ENCODE results near the gene SPACA1.
"Not testable (repeated sequence)": the region's sequence is repeated elsewhere in the genome, so short reads cannot be mapped to it uniquely, and the experiment has no call there.

SPACA1 gene, protein sequence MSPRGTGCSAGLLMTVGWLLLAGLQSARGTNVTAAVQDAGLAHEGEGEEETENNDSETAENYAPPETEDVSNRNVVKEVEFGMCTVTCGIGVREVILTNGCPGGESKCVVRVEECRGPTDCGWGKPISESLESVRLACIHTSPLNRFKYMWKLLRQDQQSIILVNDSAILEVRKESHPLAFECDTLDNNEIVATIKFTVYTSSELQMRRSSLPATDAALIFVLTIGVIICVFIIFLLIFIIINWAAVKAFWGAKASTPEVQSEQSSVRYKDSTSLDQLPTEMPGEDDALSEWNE

DNA sequence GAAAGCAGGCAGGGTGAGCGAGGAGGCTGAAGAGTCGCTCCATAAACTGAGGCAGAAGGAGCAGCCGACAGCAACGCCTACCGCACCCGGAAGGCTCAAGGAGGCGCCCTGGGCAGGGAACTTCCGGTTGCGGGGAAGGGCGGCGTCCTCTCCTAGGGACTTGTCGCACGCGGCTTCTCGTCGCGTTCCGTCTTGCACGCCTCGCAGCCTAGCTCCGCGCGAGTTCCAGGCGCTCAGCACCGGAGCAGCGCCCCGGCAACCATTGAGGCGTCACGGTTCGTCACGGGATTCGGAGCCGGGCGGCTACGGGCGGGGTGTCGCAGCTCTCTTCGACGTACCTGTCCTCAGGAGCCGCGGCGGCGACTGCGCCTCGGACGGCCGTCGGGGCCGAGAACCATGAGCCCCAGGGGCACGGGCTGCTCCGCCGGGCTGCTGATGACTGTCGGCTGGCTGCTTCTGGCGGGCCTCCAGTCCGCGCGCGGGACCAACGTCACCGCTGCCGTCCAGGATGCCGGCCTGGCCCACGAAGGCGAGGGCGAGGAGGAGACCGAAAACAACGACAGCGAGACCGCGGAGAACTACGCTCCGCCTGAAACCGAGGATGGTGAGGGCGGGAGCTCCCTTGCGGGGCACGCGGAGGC is at the start of gene SPACA1:
SPACA1 (plus strand) TSS at position 332 of the 641 bp plus-strand sequence; CDS start at position 397, 65 bp downstream.
- DNase-seq (ENCODE audit: low spot score), result no peak

DNA sequence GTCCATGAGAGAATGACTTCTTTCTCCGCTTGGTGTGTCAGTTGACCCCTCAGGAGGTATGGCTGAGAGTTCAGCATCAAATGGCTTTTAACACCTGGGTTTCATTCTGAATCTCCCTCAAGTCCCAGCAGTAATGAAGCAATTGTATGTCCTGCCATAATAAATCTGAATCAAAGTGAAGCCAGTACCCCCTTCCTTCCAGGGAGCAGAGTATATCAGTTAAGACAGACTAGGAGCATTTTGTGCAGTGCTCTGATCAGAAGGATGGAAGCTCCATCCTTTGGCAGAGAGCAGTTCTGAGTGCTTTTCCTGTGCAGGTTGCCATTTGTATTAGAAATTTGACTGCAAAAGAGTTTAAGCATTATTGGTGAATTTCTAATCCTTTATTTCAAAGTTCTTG is 46.9 kb upstream of the SPACA1 start:
- no peak for DNase-seq (ENCODE audit: low spot score)

DNA sequence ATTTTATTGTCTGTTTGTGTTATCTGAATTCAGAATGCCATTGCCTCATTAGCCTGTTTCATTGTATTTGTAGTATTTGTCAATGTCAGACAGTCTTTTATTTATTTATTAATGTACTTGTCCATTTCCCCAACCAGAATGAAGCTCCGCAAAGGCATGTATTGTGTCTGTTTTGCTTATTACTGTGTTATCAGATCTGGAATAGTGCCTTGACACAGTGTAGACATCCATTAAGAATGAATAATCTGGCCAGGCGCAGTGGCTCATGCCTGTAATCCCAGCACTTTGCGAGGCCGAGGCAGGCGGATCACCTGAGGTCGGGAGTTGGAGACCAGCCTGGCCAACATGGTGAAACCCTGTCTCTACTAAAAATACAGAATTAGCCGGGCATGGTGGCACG is 46.4 kb upstream of the SPACA1 start:
- not testable (repeated sequence) for DNase-seq (ENCODE audit: low spot score)

DNA sequence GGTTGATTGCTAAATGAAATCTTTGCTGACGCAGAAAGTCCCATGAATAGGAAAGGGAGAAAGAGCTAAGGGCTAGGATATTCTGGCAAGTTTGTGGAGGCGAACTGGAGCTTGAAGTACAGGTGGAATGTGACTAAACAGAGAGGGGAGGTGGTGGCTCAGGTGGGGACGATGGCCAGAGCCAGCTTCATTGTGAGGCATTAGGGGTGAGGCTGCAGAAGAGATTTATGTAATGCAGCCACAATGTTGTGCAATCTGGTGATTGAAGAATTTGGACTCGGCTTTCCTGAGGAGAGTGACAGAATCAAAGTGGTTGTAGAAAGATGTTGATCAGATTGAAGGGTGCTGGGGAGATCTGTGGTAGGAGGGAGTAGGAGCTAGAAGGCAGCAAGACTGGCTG is 42.9 kb upstream of the SPACA1 start:
- no peak for DNase-seq (ENCODE audit: low spot score)

DNA sequence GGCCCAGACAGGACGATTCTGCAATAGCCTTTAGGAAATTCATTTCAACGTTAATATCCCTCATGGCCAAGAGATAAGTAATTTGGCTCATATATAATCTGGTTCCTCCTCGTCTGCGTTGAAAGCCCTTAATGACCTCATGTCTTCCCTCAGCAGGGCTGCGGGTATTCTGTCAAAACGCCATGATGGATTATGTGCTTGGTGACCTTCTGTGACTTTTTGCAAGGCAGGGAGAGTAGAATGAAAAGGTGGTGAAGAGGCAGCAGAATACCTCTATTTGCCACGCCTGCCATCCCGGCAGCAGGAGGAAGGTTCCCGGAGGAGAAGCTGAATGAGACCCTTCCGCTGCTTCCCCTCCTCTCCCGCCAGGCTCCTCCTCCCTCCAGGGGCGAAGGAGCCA is 41.1 kb upstream of the SPACA1 start:
- no peak for DNase-seq (ENCODE audit: low spot score)

DNA sequence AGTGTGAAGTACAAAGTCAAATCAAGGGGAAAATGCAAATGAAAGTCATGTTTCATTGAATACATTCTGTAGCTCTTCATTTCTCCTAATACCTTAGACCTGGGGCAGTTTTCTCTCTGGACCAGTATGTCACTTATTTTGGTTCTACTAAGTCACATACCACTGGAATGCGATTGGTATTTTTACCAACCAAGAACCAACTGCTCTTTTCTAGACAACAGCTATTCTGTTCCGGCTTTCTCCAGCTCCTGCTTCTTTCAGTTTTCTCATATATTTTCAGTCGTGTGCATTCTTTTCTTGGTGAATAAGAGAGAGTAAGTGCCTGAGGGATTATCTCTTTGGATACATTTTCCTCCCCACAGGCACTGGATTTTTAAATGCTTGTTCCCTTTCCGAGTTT is 39.2 kb upstream of the SPACA1 start:
- no peak for DNase-seq (ENCODE audit: low spot score)

DNA sequence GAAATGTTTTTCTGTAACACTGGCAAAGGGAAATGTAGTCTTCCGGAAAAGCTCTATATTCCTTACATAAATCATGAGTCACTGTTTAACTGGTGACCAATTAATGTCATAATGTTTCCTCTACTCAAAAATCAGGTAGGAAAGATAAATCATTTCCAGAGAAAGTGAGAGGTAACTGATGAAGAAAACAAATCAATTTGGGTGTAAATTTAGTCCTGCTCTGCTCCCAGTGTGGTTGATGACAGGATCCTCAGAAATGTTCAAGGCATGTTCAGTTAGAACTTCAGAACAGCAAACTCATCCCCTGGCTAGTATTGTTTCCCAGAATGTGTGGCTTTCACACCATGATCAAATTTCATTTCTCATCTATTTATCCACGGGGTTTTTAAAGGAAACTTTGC is 38.8 kb upstream of the SPACA1 start:
- no peak for DNase-seq (ENCODE audit: low spot score)

DNA sequence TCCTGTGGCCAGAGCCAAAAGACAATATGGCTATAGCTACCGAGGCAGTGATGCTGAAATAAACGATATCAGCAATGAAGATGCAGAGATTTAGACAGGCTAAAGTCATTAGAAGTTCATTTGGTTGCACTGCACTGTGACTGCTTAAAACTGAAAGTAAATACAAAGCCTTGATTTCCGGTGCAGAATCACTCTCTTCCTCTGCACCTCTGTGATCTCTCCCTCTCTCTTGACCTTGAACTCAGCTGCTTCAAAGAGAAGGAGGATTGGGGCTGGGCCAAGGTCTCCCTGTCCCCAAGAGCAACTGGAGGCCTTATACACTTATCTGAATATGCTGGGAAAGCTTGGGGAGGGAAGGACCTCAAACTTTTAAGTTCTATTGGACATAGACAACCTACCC is 34.6 kb upstream of the SPACA1 start:
- no peak for DNase-seq (ENCODE audit: low spot score)

DNA sequence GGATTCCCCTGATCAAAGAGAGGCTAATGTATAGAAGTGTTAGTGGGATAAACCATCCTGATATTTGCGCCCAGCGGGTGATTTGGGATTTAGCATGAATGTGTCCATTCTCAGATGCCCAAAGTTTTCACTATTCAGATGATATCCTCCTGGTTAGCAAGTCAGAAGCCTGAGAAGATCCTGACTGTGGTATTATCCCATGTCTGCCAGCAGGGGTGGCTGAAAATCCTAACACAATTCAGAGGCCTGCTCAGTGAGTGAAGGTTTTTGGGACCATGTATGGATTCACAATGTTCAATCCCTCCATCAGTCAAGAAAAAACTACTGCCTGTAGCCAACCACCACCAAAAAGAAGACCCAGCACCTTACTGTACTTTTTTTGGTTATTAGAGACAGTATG is 34.1 kb upstream of the SPACA1 start:
- peak; percentile 27 for DNase-seq (ENCODE audit: low spot score)

DNA sequence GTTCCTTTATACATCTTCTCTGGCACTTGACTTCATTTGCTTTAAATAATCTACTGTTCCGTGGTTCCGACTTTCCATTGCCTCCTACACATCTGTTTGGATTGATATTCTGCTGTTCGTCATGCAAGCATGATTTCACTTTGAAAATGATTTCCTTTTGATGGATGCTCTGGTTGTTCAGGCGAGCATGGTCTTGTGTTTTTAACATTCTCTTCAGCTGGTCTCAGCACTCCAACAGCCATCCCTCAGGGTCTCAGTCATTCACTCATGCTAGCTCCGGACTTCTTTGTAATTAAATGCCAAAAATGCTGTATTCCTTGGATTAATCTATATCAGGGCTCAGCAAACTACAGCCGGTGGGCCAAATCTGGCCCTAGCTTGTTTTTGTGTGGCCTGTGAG is 27.2 kb upstream of the SPACA1 start:
- DNase-seq (ENCODE audit: low spot score), result no peak

DNA sequence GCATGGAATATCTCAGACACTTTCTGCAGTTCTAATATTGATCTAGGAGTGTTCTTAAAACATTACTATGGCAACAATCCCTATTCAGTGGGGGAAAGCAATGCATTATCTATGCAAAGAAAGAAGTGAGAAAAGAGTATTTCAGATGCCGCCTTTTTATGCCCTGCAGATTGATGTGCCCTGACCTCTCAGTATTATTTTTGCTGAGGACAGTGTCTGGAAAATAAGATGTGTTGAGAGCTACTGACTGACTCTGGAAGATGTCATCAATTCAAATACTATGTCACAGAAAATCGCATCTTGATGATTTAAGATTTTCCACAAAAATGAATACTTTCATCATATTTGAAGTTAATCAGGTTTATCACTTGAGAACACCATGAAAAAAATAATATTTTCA is 22.9 kb upstream of the SPACA1 start:
- no peak for DNase-seq (ENCODE audit: low spot score)

DNA sequence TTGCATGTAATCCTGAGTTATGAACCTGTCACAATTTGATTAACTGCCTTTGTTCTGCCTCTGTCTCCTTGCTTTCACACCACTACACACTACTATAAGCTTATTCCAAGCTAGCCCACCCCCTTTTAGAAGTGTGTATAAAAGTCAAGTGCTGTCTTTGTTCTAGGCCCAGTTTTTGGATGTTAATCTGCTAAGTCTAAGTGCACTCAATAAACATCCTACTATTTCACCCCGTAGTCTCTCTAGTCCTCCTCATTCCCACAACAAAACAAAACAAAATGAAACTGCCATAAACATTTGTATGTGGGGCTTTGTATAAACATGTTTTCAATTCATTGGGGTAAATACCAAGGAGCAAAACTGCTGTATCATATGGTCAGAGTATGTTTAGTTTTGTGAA is 16.1 kb upstream of the SPACA1 start:
- no peak for DNase-seq (ENCODE audit: low spot score)

DNA sequence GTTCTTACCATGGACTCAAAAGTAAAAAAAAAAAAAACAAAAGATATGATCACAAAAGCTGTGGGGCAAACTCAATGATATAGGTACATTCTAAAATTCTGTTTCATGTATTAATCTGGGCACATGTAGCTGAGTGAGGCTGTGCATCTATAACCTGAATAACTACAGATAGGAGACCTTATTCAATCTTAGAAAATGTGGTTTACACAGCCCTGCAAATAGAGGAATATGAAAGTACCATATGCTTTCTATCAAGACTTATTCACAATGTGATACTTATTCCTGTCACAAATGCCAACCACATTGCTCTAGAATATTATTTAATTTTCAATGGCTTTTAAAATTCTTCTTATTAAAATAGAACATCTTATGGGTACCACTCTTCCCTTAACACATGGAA is 3.1 kb upstream of the SPACA1 start:
- no peak for DNase-seq (ENCODE audit: low spot score)

DNA sequence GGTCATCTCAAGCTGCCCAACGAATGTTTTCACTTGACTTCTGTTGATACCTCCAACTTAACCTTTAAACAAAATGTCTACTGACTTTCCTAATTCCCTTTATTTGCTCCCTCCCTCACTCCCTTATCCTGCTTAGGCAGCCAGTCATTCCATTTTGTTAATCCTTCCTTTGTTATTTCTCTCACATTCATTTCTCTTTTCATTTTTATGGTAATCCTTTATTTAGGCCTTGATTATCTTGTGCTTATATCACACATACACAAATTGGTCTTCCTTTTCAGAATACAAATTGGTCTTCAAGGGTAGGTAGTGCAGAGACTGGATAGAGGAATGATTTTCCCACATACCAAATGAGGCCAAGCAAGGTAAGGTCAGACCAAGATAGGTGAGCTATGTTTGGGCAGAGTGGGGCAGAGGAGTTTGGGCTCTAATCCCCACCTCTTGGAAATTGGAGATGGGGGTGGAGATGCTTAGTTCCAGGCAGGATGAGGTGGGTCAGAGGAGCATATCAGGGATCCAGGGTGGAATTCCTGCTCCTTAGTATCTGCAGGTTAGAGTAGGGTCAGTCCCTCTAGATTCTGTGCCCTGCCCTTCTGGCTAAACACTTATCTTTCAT is 2.0 kb upstream of the SPACA1 start:
- no peak for DNase-seq (ENCODE audit: low spot score)

DNA sequence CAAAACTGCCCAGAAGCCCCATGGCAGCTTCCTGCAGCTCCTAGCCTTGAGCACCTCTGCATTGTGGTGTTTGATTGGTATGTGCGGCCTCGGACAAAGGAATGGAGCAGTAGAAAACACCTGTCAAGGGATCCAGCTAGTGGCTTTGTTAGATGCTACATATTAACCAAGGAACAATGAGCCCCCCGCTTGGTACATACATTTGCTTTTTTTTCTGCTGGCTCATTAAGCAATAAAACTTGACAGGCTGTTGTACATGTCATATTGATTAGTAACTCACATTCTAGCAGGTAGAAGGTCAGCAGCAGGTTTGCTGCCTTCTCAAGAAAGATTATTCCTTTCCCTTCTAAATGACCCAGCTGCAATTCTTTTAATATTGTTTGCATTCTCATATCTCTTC is 937 bp downstream of the SPACA1 start:
- no peak for DNase-seq (ENCODE audit: low spot score)

DNA sequence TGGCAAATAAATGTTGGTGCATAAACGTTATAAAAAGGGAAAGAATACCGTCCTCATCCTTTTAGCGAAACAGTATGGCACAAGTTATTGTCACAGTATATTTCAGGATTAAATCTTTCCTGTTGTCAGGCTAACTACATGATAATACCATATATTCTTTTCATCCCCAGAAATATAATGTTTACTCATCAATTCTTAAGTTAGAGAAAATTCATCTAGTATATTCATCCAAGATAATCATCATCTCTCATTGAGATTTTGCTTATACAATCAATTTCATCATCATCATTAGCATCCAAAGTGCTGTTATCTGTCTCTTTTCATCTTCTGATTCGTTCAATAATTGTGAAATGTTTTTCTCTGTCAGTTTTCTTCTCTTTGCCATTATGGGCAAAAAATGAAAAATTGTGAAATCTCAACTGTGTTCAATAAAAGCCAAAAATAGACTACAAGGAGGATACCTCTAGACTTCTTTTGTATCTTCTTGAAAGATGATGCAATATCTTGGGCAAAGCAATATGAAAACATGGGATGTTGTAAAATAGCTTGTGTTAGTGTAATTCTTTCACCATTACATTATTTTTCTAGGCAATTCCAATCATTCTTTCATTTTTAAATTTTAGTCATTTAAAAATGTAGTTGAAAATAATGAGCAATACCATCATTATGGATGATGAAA is 2.6 kb downstream of the SPACA1 start:
- no peak for DNase-seq (ENCODE audit: low spot score)

DNA sequence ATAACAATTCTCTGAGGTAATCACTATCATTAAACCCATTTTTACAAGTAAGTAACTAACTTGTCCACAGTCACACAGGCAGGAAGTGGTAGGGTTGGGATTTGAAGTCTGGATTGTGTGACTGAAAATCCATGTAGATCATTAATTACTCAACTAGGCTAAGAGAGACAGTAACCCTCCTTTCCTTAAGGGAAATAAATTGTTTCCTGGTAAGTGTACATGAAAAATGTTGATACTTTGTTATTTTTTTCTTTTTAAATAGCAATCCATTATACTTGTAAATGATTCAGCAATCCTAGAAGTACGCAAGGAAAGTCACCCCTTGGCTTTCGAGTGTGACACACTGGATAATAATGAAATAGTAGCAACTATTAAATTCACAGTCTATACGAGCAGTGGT is 11.6 kb downstream of the SPACA1 start:
- no peak for DNase-seq (ENCODE audit: low spot score)

DNA sequence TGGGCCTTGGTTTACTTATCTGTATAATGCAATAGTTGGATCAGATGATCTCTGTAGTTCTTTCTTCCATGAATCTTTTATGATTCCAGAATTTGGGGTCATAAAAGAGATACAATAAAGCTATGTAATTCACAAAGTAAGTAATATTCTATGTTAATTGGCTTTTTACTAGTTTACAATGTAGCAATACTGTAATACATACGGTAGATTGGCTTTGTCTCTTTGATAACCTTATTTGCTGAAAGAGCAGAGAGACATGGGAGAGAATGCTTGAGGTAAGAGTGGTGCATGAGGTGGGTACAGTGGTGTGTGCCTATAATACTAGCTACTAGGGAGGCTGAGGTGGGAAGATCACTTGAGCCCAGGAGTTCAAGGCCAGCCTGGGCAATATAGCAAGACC is 14.7 kb downstream of the SPACA1 start:
- no peak for DNase-seq (ENCODE audit: low spot score)

DNA sequence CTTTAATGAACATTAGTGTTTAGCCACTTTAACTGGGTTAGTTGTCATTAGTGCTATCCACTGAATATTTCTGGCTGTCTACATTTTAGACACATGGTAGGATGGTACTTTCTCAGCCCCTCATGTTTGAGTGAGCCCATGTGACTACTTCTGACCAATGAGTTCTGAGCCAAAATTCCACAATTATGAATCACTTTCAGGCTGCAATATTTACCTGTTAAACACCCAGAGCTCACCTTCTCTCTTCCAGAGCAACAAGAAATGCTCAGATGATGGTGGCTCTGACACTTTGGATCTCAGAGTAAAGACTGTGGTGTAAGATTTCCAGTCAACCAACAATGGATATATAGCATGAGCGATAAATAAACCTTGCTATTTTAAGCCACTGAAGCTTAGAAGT is 24.8 kb downstream of the SPACA1 start:
- no peak for DNase-seq (ENCODE audit: low spot score)

DNA sequence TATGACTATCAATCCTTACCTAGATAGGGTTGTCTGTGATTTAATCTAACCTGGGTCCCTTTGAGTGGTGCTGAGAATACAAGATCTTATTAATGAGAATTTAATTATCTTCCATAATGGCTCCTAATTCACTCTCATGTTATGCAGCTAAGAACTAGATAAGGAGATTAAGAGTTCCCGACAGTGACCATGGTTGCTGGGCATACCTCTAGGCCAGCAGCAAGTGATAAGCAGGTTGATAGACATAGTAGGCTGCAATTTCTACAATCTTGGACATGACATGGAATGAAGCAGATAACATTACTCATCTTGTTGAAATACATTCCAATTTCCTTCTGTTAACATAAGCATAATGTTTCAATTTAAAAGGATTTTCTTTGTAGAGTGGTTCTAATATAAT is 27.1 kb downstream of the SPACA1 start:
- no peak for DNase-seq (ENCODE audit: low spot score)

DNA sequence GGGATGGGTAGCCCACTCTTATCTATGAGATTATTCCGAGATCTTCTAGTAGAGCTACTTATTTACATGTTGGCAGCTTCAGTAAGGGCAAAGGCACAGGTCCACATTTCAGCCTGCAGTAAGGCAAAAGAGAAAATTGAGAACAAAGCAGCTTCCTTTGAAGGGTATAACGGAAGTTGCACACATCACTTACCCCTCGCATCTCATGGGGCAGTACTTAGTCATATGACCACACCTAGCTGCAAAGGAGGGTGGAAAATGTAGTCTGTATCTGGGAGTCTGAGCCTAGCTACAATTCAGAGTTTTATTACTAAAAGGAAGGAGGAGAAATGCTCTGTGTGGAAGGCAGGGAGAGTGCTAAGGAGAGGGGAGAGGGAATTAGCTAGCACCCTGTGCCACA is 29.7 kb downstream of the SPACA1 start:
- DNase-seq (ENCODE audit: low spot score), result no peak

DNA sequence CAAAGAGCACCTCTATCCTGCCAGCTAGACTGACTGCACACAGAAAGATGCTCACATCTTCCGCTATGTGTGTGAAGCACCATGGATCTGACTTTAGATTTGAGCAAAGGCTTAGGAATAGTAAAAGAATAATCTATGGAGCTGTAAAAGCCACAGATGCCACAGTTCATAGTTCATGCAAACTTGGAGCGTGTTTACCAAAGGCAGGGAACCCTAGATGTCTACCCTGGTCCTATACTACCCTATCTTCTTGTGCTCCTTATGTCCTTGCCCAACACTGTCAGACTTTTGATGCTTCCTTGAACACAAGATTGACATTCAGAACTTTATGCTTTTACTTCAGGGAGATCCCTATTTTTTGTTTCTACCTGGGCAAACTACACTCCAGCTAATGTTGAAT is 39.2 kb downstream of the SPACA1 start:
- DNase-seq (ENCODE audit: low spot score), result no peak

DNA sequence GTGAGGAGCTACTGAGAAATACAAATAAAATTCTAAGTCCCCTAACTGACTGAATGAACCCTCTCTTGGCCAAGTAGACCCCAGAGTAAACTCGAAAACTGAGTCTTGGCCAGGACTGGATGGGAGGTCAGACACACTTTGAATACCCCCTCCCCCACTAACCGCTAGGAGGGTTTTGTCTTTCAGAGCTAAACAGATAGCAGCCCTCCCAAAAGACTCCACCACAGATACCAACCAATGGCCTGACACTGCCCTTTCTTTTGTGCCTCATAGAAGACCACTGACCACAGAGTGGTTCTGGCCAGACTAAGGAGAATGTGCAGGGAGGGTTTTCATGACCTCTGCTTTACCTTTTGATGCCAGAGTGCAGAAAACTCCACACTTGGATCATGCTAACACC is 42.1 kb downstream of the SPACA1 start:
- DNase-seq (ENCODE audit: low spot score), result no peak
